WI38 (cell line): Measurements from ENCODE around the gene CCDC117.
"Not testable (repeated sequence)": the region's sequence is repeated elsewhere in the genome, so short reads cannot be mapped to it uniquely, and the experiment has no call there.

Experiments
- H3K4me3 ChIP-seq: 2 replicates; pipeline ENCODE4 v1.5.1; 2011; ENCODE audit warnings: low read depth, mild to moderate bottlenecking, control low read depth, low read length
- CTCF ChIP-seq: IDR thresholded peaks from 2 replicates; pipeline ENCODE4 v1.5.1; 2012; ENCODE audit warnings: low read depth, mild to moderate bottlenecking, control low read depth, low read length

CCDC117 gene

GRCh38 chr22:28759861-28760560, 12.5 kb upstream of the CCDC117 start:
- no peak for TF ChIP-seq CTCF
- H3K4me3 ChIP-seq = no peak overlapping the region

DNA sequence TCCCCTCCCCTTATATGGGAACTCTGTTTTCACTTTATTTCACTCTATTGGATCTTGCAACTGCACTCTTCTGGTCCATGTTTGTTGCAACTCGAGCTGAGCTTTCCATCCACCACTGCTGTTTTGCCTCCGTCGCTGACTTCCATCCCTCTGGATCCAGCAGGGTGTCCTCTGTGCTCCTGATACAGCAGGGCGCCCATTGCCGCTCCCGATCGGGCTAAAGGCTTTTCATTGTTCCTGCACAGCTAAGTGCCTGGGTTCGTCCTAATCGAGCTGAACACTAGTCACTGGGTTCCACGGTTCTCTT, 11.1 kb upstream of the CCDC117 start:
- TF ChIP-seq CTCF = no peak

GRCh38 chr22:28762000-28762399, 10.5 kb upstream of the CCDC117 start:
- not testable (repeated sequence) for H3K4me3 ChIP-seq

More for the DNA sequence above, 11.1 kb upstream of the CCDC117 start:
- H3K4me3 ChIP-seq = no peak overlapping the region

GRCh38 chr22:28766628-28767027, 5.9 kb upstream of the CCDC117 start:
- no peak for TF ChIP-seq CTCF
- no peak overlapping the region for H3K4me3 ChIP-seq

- H3K4me3 ChIP-seq = no peak overlapping the region
- TF ChIP-seq CTCF = no peak
These were observed 3.6 kb upstream of the CCDC117 start for GRCh38 chr22:28768701-28769393.

DNA sequence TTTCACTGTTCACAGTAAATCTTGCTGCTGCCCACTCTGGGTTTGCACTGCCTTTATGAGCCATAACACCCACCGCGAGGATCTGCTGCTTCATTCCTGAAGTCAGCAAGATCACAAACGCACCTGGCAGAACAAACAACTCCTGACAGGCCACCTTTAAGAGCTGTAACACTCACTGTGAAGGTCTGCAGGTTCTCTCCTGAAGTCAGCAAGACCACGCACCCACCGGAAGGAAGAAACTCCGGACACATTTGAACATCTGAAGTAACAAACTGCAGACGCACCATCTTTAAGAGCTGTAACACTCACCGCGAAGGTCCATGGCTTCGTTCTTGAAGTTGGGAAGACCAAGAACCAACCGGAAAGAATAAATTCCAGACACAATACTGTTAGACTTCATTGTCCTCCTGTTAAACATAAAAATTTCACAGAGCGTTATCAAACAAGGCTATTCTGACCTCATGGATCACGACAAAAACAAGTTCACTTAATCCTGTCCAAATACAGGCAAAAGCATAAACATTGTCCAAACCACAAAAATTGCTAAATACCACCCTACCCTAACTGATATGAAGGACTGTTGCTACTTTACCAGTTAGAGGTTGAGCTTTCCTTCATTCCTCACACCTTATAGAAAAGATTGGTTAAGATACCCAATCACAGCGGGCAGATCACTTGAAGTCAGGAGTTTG, 3.0 kb upstream of the CCDC117 start:
- TF ChIP-seq CTCF = no peak
- no peak overlapping the region for H3K4me3 ChIP-seq

DNA sequence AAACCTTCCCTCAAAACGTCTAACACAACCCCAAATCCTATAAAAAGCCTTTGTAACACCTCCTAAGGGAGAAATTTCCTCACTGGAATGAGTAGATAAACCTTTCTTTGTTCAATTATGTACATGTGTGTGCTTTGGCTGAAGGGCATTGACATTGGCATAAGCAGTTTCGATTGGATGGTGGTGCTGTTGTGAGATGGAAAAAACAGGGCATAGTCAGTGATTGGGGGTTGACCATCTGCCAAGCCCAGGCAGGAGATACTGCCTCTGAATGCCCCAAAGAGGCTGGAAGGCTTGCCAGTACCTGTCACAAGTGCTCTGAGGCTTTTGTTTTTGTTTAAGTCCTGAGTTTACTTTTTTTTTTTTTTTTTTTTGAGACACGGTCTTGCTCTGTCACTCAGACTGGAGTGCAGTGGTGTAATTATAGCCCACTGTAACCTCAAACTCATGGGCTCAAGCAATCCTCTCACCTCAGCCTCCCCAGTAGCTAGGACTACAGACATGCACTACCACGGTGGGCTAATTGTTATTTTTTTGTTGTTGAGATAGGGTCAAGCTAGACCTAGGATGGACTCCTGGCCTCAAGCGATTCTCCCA, 1.2 kb upstream of the CCDC117 start:
- no peak overlapping the region for H3K4me3 ChIP-seq

More for the DNA sequence above, 1.2 kb upstream of the CCDC117 start:
- no peak for TF ChIP-seq CTCF
